KG1 (cell line): ENCODE results near the gene CAAP1.

Experiments
- DNase-seq: peaks from one replicate; lab custom pipeline; 2025; lab: John Stamatoyannopoulos, UW

Gene CAAP1

DNA sequence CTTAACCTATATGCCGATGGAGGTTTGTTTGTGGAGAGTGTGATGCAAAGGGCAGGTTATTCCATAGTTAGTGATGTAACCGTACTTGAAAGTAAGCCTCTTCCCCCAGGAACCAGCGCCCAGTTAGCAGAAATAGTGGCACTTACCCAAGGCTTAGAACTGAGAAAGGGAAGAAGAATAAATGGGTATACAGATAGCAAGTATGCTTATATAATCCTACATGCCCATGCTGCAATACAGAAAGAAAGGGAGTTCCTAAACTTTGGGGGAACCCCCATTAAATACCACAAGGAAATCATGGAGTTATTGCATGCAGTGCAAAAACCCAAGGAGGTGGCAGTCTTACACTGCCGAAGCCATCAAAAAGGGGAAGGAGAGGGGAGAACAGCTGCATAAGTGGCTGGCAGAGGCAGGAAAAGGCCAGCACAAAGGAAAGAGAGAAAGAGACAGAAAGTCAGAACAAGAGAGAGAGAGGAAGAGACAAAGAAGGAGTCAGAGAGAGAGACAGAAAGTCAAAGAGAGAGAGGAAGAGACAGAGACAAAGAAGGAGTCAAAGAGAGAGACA lies 64.1 kb downstream of the CAAP1 start:
- DNase-seq, result peak; percentile 5

DNA sequence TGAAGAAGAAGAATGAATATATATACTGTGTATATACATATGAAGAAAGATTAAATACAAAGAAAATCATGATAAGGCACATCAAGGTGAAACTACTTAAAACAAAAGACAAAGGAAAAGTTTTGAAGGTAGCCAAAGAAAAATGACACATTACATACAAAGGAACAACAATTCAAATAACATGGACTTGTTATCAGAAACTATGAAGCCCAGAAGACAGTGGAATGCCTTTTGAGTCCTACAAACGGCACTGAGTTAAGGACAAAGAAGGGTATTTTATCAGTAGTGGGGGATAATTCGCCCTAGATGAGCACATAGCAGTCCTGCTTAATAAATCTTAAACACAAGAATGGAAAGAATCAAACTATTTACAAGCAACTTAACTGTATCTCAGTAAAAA lies 77.8 kb downstream of the CAAP1 start:
- DNase-seq, result no peak

DNA sequence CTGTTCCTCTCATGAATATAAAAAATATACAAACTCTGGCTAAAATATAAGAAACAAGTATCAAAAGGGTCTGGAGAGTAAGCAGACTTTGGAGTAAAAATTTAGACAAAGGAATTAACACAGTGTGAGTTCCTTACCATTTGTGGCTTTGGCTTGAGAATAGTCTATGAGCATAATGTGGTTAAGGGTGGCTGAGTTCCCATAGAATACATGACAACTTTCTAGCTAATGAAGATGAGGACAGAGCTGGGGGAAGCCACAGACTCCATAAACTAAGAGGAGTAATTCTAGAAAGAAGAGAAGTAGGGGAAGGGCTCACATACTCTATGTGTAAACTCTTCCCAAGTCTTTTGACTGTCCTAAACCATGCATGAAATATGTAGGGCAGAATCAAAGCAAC lies 79.4 kb downstream of the CAAP1 start:
- no peak for DNase-seq

DNA sequence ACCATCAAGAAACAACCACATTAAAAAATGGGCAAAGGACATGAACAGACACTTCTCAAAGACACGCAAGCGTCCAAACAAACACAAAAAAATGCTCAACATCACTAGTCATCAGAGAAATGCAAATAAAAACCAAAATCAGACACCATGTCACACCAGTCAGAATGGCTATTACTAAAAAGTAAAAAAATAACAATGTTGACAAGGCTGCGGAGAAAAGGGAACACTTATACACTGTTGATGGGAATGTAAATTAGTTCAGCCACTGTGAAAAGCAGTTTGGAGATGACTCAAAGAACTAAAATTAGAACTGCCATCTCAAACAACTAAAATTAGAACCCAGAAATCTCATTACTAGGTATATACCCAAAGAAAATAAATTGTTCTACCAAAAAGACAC lies 80.4 kb downstream of the CAAP1 start:
- DNase-seq, result no peak

DNA sequence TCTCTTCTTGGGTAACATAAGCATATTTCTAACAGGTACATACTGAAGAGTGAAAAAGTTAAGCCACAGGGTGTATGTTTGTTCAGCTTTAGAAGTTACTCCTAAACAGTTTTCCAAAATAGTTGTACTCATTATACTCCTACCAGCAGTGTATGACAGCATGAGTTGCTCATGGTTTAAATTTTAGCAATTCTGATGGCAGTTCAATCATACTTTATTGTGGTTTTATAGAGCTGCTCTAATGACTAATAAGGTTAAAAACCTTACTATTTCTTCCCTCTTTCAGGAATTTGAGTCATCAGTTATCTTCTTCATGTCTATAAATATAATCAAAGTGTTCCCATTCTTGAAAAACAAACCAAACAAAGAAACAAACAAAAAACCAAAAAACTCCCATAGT lies 81.5 kb downstream of the CAAP1 start:
- no peak for DNase-seq

DNA sequence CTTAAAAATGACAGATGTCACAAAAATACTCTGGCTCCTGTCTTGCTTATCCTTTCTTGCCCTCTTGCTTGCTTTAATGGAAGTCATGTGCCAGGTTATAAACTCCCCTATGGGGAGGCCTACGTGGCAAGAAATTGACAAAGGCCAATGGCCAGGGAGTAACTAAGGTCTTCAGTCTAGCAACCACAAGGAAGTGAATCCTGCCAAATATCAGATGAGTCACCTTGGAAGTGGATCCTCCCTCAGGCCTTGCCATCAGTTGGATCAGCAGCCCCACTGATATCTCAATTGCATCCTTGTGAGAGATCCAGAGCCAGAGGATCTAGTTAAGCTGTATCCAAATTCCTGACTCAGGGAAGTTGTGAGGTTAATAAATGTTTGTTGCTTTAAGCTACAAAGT lies 82.8 kb downstream of the CAAP1 start:
- DNase-seq, result no peak

DNA sequence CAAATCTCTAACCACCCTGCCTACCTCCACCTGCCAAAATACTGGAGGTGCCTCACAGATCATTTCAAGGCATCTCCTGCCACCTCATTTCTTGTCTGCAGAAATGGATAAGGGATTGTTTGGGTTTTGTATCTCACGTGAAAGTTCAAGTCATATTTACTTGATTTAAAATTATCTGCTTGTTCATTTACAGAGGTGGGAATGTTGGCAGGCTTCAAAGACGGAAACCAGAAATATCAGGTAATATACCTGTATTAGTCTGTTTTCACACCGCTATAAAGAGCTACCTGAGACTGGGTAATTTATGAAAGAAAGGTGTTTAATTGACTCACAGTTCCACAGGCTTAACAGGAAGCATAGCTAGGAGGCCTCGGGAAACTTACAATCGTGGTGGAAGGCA lies 85.4 kb downstream of the CAAP1 start:
- no peak for DNase-seq

DNA sequence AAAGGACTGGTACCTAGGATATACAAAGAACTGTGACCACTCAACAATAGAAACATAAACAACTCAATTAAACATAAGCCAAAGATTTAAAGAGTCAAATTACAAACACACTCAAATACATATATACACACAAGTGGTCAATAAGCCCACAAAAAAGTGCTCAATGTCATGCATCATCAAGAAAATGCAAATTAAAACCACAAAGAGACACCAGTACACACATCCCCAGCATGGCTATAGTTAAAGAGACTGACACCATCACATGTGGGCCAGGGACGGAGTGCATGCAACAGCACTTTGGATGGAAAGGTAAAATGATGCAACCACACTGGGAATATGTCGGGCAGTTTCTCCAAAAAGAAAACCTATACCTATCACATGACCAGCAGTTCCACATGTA lies 89.7 kb downstream of the CAAP1 start:
- no peak for DNase-seq

DNA sequence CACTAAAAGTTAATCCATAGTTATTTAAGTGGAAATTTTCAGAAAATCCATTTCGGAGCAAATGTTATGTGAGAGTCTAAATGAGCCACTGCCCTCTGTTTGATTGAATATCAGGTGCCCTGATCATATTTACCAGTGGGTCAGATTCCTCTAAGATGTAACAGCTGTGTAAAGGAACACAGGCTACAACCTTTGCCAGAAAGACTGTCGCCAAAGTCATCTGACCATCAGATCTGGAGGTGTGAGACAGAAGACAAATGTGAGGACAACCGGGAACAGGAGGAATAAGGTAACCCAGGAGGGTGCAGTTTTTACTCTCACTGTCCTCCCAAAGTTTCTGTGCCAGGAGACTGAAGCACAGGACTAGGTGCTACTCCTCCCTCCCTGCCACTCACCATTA lies 90.8 kb downstream of the CAAP1 start:
- no peak for DNase-seq

DNA sequence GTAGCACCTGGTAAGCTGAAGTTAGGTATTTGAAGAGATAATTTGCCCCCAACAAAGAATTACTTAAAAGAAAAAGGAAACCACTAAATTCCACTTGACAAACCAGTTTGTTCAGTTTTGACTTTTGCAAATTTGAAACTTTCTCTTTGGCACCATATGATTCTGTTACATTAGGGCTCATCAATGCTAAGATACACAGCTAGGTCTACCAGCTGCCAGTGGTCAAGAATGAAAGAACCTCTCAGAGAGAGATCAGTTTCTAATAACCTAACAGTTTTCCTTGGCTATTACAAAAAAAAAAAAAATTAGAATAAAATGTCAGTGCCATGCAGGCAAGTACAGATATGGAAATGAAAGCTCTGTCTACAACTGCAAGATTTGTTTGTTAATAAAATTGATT lies 92.3 kb downstream of the CAAP1 start:
- DNase-seq, result no peak

DNA sequence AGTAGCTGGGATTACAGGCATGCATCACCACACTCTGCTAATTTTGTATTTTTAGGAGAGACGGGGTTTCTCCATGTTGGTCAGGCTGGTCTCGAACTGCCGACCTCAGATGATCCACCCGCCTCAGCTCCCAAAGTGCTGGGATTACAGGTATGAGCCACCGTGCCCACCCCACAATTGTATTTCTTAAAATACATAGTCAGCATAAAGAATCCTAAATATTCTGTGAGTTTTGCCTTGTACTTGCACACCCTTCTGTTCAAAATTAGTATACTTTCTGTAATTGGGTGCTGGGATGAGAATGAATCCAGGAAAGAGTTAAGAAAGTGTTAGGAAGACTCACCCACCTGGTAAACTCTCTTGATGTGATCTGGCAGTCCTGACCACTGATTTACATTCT lies 101.3 kb downstream of the CAAP1 start:
- DNase-seq, result no peak
